Gastroesophageal sphincter (tissue), 4 donors: ENCODE results near the gene NBEA. TPM values are rescaled to one million over a fixed set of nuclear protein-coding genes. Genes with fewer than 3 reads are reported as not detected.

Experiments
- ATAC-seq: fragments of 150-250 bp; one replicate; pipeline ENCODE4 v1.9.1; 2016; ENCODE audit warnings: mild to moderate bottlenecking, moderate library complexity
- H3K27ac ChIP-seq, 4 donors: fragments of 200-600 bp; sonication (generic) in 3 of 4; 1 replicate in 3 of 4; 2 replicates in 1 of 4; pipeline ENCODE4 v1.5.1; 2016 to 2019
- H3K27me3 ChIP-seq: fragments of 200-600 bp; sonication (generic); one replicate; pipeline ENCODE4 v1.5.1; 2019
- H3K36me3 ChIP-seq, 2 donors: fragments of 200-600 bp; sonication (generic); one replicate each; pipeline ENCODE4 v1.5.1; 2019; ENCODE audit warnings: control low read depth in 1 of 2
- H3K4me1 ChIP-seq, 3 donors: fragments of 200-600 bp; sonication (generic); 1 replicate in 2 of 3; 2 replicates in 1 of 3; pipeline ENCODE4 v1.5.1; 2016 to 2019; ENCODE audit warnings: control low read depth in 2 of 3
- H3K4me3 ChIP-seq, 2 donors: fragments of 200-600 bp; sonication (generic); one replicate each; pipeline ENCODE4 v1.5.1; 2019; ENCODE audit warnings: mild to moderate bottlenecking in 1 of 2, moderate library complexity in 1 of 2
- H3K9me3 ChIP-seq, 3 donors: fragments of 200-600 bp; sonication (generic); one replicate each; pipeline ENCODE4 v1.5.1; 2017 to 2019; ENCODE audit warnings: control low read depth in 2 of 3
- EP300 ChIP-seq: sonication (generic); formaldehyde crosslinking; IDR thresholded peaks from one replicate; pipeline ENCODE4 v1.6.1; 2017; ENCODE audit warnings: antibody characterized with exemption, mild to moderate bottlenecking
- POLR2A ChIP-seq, 2 donors: fragments of 450-650 bp; IDR thresholded peaks; one replicate each; pipeline ENCODE4 v1.6.1; 2017; ENCODE audit warnings: antibody characterized with exemption in 2 of 2, mild to moderate bottlenecking in 2 of 2, moderate library complexity in 1 of 2
- POLR2AphosphoS5 ChIP-seq: sonication (generic); formaldehyde crosslinking; IDR thresholded peaks from one replicate; pipeline ENCODE4 v1.6.1; 2017; ENCODE audit warnings: antibody characterized with exemption
- WGBS, 2 donors: methylation state at CpG; one replicate each; pipeline ENCODE4 v1.1.5; 2018; ENCODE audit warnings: low coverage in 1 of 2; 5-methylcytosine and 5-hydroxymethylcytosine counted together
- total RNA-seq, 4 donors: library from RNA; depleted of rRNA; stranded (reverse); fragments of >200 nt; gene quantifications; one replicate each; pipeline ENCODE4 v1.1.0, GENCODE V29; 2016
- TF ChIP-seq, protein P1 (sequence below), 4 experiments: fragments of 200-600 bp in 2 of 4; fragments of 450-650 bp in 2 of 4; sonication (generic) in 1 of 4; IDR thresholded peaks; one replicate each; pipeline ENCODE4 v1.5.1; 2017 to 2019; ENCODE audit warnings: antibody characterized with exemption in 4 of 4, mild to moderate bottlenecking in 2 of 4, moderate library complexity in 2 of 4

The NBEA gene
- total RNA-seq, 4 donors from 2014 or later = 24.8 to 52.1 (median 35.4) TPM

- Histone ChIP-seq H3K27ac (peak overlapping the region in 1 of 4 donors; percentile 25), H3K4me1 (peaks cover 0 to 23% (median 0%) of the 10 kb centered on the region in 3 donors), H3K36me3 (no peaks in the 10 kb centered on the region), H3K27me3 (no peaks in the 10 kb centered on the region), H3K4me3 (no peak overlapping the region), H3K9me3 (no peaks in the 10 kb centered on the region)
- TF ChIP-seq POLR2AphosphoS5 = no peak
- TF ChIP-seq, protein P1, sequence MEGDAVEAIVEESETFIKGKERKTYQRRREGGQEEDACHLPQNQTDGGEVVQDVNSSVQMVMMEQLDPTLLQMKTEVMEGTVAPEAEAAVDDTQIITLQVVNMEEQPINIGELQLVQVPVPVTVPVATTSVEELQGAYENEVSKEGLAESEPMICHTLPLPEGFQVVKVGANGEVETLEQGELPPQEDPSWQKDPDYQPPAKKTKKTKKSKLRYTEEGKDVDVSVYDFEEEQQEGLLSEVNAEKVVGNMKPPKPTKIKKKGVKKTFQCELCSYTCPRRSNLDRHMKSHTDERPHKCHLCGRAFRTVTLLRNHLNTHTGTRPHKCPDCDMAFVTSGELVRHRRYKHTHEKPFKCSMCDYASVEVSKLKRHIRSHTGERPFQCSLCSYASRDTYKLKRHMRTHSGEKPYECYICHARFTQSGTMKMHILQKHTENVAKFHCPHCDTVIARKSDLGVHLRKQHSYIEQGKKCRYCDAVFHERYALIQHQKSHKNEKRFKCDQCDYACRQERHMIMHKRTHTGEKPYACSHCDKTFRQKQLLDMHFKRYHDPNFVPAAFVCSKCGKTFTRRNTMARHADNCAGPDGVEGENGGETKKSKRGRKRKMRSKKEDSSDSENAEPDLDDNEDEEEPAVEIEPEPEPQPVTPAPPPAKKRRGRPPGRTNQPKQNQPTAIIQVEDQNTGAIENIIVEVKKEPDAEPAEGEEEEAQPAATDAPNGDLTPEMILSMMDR (IDR thresholded peaks at IDR 0.05) = no peak
- TF ChIP-seq EP300 = no peak
- no peak for TF ChIP-seq POLR2A (IDR thresholded peaks at IDR 0.05)
- WGBS, 2 donors = 50 to 65% methylated on average over 5 of the region's 5 CpGs
- no peak for ATAC-seq
Measured at GRCh38 chr13:35016362-35017112, 74.5 kb downstream of the NBEA start.

DNA sequence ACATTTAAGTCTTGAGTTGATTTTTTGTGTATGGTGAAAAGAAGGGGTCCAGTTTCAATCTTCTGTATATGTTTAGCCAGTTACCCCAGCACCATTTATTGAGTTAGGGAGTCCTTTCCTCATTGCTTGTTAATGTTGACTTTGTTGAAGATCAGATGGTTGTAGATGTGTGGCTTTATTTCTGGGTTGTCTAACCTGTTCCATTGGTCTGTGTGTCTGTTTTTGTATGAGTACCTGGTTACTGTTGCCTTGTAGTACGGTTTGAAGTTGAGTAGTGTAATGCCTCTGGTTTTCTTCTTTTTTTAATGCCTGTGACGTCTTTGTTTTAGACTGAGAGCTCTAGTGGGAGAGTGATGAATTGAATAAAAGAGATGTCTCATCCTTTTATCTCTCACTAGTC lies 83.2 kb downstream of the NBEA start:
- Histone ChIP-seq H3K27ac (no peak overlapping the region), H3K27me3 (no peaks in the 10 kb centered on the region), H3K4me1 (no peaks in the 10 kb centered on the region), H3K4me3 (no peak overlapping the region), H3K36me3 (no peaks in the 10 kb centered on the region), H3K9me3 (no peaks in the 10 kb centered on the region)
- TF ChIP-seq EP300 (no peak), POLR2AphosphoS5 (no peak), POLR2A (IDR thresholded peaks at IDR 0.05) (no peak)
- TF ChIP-seq, protein P1 (IDR thresholded peaks at IDR 0.05) = no peak
- ATAC-seq = no peak
- WGBS, 2 donors = 67 to 70% methylated on average over 2 of the region's 2 CpGs

DNA sequence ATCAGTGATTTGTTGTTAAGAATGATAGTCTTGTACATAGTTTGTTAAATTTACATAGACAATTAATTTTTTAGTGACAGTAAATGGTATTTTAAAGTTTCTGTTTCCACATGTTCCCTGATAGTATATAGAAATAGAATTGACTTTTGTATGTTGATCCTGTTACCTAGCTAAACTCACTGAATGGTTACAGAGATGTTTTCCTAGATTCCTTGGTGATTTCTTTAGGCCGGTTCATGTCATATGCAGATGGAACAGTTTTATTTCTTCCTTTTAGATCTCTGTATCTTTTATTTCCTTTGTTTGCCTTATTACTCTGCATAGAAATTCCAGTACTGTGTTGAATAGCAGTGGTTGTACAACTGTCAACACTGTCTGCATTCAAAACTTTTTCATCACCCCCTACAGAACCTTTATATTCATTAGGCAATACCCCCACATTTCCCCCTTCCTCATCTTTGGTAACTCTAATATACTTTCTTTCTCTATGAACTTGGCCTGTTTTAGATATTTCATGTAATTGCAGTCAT lies 86.3 kb downstream of the NBEA start:
- WGBS, 2 donors = 90 to 100% methylated on average over 1 of the region's 1 CpG
- no peak for ATAC-seq
- Histone ChIP-seq H3K9me3 (peaks cover 0 to 21% (median 2%) of the 10 kb centered on the region in 3 donors), H3K36me3 (no peaks in the 10 kb centered on the region), H3K27ac (no peak overlapping the region), H3K4me1 (no peaks in the 10 kb centered on the region), H3K4me3 (no peak overlapping the region), H3K27me3 (no peaks in the 10 kb centered on the region)
- TF ChIP-seq EP300 (no peak), POLR2AphosphoS5 (no peak), POLR2A (IDR thresholded peaks at IDR 0.05) (no peak)
- TF ChIP-seq, protein P1 (IDR thresholded peaks at IDR 0.05) = no peak

- WGBS, 2 donors = 67 to 89% methylated on average over 3 of the region's 3 CpGs
- no peak overlapping the region for H3K27ac ChIP-seq
- H3K4me3 ChIP-seq = no peak overlapping the region
- no peaks in the 10 kb centered on the region for H3K9me3 ChIP-seq
- no peaks in the 10 kb centered on the region for H3K27me3 ChIP-seq
- peaks cover 0 to 8% (median 0%) of the 10 kb centered on the region in 3 donors for H3K4me1 ChIP-seq
- no peaks in the 10 kb centered on the region for H3K36me3 ChIP-seq
- no peak for TF ChIP-seq POLR2AphosphoS5
- TF ChIP-seq POLR2A (IDR thresholded peaks at IDR 0.05) = no peak
- TF ChIP-seq, protein P1 (IDR thresholded peaks at IDR 0.05) = no peak
- TF ChIP-seq EP300 = no peak
- no peak for ATAC-seq
Measured at GRCh38 chr13:35039012-35039411, 96.9 kb downstream of the NBEA start.

DNA sequence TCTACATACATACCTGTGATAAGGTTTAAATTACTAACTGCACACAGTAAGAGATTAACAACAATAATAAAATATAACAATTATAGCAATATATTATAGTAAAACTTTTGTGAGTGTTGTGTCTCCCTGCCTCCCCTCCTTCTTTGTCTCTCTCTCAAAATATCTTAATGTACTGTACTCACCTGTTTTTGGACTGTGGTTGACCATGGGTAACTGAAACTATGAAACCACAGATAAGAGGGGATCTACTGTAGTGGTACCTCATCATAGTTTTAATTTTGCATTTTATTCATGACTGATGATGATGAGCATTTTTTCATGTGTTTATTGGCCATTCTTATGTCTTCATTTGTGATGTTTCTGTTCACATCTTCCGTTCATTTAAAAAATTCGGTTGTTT lies 104.5 kb downstream of the NBEA start:
- no peaks in the 10 kb centered on the region for H3K4me1 ChIP-seq
- 50 to 98% methylated on average over 2 of the region's 2 CpGs for WGBS, 2 donors
- H3K27ac ChIP-seq = no peak overlapping the region
- H3K4me3 ChIP-seq = no peak overlapping the region
- H3K36me3 ChIP-seq = peaks cover 0 to 11% of the 10 kb centered on the region in 2 donors
- no peaks in the 10 kb centered on the region for H3K27me3 ChIP-seq
- no peak for ATAC-seq
- no peaks in the 10 kb centered on the region for H3K9me3 ChIP-seq
- TF ChIP-seq POLR2A (IDR thresholded peaks at IDR 0.05) (no peak), EP300 (no peak), POLR2AphosphoS5 (no peak)
- TF ChIP-seq, protein P1 (IDR thresholded peaks at IDR 0.05) = no peak
